Fibroblast of skin of back (primary cell): ENCODE data around the gene HOXA2.

ENCODE experiments used
- DNase-seq: peaks from one replicate; pipeline ENCODE4 v3.0.0-alpha.2; 2013

The HOXA2 gene

GRCh38 chr7:27073076-27073475 lies 29.4 kb downstream of the HOXA2 start:
- DNase-seq: no peak

DNA sequence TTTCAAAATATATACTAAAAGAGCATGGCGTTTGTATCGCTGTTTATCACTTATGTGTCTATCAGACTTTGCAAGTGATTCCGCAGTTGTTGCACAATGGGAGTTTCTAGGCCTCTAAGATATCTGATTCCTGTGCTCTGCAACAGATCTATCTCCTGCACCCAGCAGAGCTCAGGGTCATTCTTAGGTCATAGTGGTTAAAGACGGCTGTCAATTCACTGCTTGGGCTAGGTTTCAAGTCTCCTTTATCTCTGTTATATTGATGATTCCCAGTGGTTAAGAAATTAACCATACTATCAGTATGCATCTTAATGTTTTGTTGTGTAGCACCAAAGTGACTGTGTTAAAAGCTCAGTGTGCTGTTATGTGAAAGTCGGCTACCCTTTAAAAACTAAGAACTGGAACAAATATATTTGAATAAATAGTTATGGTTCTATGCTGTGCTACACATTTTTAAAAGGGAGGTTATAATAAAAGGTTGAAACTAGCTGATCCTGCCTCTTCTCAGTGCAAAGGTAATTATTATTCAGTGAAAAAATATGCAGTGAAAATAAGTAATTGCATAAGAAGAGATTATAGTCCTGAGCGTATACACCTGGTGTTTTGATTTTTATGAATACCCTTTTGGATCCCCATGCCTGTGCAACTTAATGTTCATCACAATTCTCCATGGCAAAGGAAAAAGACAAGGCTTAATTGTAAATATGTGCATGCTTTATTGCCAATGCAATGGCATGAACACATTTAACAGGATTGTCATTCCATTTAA lies 30.7 kb downstream of the HOXA2 start:
- DNase-seq: no peak

GRCh38 chr7:27068259-27068658 lies 34.2 kb downstream of the HOXA2 start:
- no peak for DNase-seq

DNA sequence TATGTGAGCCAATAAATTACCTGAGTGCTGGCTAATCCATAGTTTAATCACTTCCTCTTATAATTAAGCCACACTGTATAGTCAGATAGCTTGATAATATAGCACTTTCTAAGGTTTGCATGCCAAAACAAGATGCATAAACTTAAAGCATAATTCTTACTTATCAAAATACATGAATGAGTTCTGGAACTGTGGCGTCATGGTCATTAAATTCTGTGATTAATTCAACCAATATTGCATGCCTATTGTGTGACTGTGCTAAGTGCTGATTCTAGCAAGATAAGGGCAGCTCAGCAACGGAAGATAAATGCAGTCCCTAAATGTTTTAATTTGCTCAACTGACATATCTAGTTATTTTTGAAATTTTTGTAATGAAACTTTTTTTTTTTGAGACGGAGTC lies 36.3 kb downstream of the HOXA2 start:
- DNase-seq: no peak

- DNase-seq: no peak
Observed at GRCh38 chr7:27065709-27066108, 36.8 kb downstream of the HOXA2 start.

GRCh38 chr7:27064661-27065060 lies 37.8 kb downstream of the HOXA2 start:
- DNase-seq: no peak

GRCh38 chr7:27064159-27064558 lies 38.3 kb downstream of the HOXA2 start:
- DNase-seq: no peak

DNA sequence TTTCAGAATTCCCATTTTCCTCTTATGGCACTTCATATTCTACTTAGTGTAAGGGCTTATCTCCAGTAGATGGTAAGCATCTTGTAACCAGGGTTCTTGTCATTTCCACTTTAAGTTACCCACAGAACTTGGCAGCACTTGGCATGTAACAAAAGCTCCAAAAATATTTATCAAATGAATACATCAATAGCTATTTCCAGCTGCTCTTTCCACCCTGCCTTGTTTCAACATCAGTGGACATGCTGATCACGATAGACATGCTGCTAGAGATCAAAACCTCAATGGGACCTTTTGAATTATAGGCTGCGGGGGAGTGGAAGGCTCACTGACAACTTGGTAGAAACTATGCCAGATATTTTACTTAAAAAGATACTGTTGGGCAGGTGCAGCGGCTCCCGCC lies 39.5 kb downstream of the HOXA2 start:
- DNase-seq: no peak

DNA sequence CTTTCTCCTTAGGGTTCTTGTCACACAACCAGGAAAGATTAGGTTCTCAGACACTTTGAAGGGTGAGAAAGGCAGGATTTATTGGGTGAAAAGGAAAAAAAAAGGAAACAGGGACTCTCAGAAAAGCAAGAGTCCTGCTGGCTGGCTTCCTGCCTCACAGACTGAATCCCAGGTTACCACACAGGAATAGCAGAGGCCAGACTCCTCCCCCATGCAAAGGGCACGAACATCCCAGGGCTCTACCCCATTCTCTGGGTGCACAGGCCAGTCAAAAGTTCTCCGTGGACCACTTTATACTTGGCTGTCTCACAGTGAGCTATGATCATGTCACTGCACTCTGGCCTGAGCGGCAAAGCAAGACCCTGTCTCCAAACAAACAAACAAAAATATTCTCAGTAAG lies 49.3 kb downstream of the HOXA2 start:
- no peak for DNase-seq

DNA sequence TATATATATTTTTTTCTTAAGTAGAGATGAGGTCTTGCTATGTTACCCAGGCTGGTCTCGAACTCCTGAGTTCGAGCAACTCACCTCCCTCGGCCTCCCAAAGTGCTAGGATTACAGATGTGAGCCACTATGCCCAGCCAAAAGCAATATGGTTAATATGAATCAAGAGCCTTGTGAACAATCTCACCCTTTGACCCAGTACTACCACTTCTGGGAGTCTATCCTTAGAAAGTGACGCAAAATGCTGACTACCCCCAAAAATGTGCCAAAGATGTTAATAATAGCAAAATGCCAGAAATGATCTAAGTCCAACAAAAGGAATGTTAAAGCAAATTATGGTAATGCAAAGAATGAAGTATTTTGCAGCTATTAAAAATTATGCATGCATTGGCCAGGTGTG lies 51.0 kb downstream of the HOXA2 start:
- no peak for DNase-seq
